NT2/D1 (cell line): Measurements from ENCODE around the gene TBC1D23.

ENCODE experiments used
- YY1 ChIP-seq: IDR thresholded peaks from 2 replicates; pipeline ENCODE4 v1.6.1; 2011; ENCODE audit not compliant: insufficient read length, insufficient read depth
- ZNF274 ChIP-seq: IDR thresholded peaks from 2 replicates; pipeline ENCODE4 v1.6.1; 2011; ENCODE audit warnings: mild to moderate bottlenecking, low read depth, low read length

DNA sequence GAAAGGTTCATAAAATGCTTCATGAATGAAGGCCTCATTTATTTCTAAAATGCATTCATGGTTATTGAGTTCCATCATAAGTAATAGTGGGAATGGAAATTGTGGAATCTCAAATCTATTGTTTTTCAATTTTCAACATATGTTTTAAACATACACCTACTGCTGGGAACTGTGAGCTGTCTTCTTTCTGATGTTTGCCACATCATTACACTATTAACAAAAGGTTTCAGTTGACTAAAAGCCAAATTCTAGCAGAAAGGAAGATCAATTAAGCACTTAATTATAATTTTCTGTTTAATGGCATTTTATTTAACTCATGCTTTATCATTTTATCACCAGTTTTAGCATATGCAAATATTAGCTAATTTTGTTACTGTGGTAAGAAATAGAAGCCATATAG, 13.8 kb upstream of the TBC1D23 start:
- no peak for TF ChIP-seq ZNF274
- no peak for TF ChIP-seq YY1
